ENCODE results near the gene MYO3B.

Gene MYO3B

DNA sequence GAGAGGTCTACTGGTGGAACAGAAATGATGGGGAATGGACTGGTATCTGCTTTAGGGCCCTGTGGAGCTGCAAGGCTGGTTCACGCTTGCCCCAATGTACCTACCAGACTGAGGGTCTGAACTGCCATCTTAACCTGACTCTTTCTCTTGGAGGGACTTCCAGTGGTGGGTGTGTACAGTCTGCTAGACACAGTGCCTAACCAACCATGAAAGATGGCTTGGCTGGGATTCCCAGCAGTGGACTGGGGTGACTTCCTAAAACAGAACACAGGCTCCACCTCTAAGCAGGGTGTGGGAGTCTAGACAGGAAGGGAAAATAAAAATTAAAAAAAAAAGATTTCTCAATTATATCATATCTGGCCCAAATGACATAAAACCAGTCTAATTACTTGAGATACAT lies 25.5 kb upstream of the MYO3B start:
- DNase-seq (ENCODE audit: low spot score) = no peak
- H3K4me3 ChIP-seq = no peak overlapping the region
- TF ChIP-seq, protein P1, sequence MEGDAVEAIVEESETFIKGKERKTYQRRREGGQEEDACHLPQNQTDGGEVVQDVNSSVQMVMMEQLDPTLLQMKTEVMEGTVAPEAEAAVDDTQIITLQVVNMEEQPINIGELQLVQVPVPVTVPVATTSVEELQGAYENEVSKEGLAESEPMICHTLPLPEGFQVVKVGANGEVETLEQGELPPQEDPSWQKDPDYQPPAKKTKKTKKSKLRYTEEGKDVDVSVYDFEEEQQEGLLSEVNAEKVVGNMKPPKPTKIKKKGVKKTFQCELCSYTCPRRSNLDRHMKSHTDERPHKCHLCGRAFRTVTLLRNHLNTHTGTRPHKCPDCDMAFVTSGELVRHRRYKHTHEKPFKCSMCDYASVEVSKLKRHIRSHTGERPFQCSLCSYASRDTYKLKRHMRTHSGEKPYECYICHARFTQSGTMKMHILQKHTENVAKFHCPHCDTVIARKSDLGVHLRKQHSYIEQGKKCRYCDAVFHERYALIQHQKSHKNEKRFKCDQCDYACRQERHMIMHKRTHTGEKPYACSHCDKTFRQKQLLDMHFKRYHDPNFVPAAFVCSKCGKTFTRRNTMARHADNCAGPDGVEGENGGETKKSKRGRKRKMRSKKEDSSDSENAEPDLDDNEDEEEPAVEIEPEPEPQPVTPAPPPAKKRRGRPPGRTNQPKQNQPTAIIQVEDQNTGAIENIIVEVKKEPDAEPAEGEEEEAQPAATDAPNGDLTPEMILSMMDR (IDR thresholded peaks at IDR 0.05) = no peak

DNA sequence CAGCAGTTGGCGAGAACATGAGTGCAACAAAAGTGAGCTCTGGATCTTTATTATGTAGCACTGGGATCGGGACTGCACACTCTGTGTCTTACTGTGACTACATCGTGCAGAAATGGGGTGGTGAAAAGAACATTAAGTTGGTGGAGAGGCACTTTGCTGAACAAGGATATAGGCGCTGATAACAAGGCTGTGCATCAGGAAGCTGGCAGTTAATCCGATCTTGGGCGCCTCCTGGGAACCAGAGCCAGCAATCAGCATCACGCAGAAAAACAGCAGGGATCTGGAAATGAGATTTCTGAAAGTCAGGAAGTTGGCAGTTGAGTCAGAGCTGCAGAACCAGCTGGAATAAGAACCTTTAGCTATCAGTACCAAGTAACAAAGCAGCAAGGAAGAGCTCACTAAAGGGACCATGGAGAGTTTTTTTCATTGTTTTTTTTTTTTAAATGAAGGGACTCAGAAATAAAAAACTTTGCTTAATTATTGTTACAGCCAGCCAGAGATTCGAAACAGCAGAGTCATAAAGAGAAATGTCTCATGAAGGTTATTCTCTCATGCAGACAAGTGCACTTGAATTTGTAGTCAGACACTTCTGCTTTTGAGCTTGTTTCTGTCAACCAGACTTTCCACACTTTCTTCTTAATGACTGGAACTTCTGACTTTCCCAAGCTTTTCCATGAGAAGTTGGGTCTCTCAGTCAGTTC lies 22.8 kb upstream of the MYO3B start:
- no peak overlapping the region for H3K27ac ChIP-seq
- DNase-seq (ENCODE audit: low spot score) = no peak
- TF ChIP-seq, protein P1 (IDR thresholded peaks at IDR 0.05) = no peak
- no peak overlapping the region for H3K4me3 ChIP-seq

More for the DNA sequence above, 25.5 kb upstream of the MYO3B start:
- H3K27ac ChIP-seq = no peak overlapping the region

DNA sequence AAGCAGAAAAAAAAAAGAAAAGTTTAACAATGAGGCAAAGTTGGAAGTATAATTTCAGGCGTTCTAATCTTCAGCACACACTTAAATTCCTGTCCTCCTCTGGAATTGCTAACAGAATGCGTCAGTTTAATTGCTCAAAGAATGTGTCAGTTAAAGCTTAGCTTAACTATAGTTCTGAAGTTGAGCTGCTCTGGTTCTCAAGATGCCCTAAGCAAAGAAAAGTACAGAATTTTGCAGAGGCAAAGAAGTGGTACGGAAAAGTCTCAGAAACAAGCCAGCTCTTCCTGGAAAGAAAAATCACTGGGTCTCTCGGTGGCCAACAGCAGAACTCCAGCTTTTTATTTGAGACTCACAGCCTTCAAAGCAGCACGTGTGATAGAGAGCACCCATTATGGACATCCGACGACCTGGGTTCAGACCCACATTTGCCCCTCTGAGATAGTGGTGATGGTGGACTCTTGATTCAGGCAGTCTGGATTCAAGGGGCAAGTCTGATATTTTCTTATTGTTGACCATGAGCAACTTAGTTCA lies 22.2 kb upstream of the MYO3B start:
- TF ChIP-seq, protein P1 (IDR thresholded peaks at IDR 0.05) = no peak
- Histone ChIP-seq H3K4me3 (no peak overlapping the region), H3K27ac (no peak overlapping the region)
- DNase-seq (ENCODE audit: low spot score) = no peak

DNA sequence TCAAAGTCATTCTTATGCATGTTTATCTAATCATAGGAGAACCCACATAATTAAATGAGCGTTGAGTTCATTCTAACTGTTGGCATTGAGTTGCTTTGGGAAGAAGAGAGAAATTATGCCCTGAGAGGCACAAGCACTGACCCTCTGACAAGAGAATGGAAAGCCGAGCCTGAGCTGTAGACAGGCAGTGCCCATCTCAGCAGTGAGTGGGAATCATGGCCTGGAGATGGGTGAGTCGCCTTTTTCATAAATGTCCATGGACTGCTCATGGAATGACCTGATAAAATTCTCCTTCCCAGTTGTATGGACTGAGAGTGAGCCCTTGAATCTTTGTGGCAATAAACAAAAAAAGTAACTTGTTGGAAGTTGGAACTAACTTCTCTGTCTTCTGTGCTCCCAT lies 21.4 kb upstream of the MYO3B start:
- no peak for DNase-seq (ENCODE audit: low spot score)
- H3K27ac ChIP-seq = no peak overlapping the region
- TF ChIP-seq, protein P1 (IDR thresholded peaks at IDR 0.05) = no peak

DNA sequence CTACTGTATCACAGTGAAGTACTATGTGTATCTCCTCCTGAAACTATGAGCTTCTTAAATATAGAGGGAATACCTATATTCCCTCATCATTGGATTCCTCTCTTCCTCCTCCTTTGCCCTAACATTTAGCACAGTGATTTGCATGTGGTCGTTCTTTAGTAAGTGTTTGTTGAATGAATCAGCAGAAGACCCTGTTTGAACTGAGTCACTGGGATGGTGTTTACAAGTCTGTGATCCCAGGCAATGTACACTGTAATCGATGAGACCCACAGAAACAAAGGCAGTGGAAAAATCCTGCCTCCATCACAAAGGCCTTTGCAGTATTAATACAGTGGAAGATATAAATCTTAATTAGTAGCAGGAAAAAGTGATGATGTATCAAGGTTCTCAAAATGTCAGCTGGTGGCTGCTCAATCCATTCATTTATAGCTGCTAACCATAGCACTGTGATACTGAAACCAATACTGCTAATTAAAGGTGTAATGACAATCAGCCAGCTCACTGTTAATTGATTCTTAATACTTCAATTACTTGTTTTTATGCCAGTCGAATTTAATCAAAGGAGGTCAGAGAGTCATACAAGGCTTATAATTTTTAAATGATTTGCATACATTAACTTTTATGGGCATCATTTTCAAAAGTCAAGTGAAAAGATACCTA lies 20.8 kb upstream of the MYO3B start:
- no peak for DNase-seq (ENCODE audit: low spot score)
- H3K27ac ChIP-seq = no peak overlapping the region
- TF ChIP-seq, protein P1 (IDR thresholded peaks at IDR 0.05) = no peak
- H3K4me3 ChIP-seq = no peak overlapping the region

More for the DNA sequence above, 21.4 kb upstream of the MYO3B start:
- H3K4me3 ChIP-seq = no peak overlapping the region

DNA sequence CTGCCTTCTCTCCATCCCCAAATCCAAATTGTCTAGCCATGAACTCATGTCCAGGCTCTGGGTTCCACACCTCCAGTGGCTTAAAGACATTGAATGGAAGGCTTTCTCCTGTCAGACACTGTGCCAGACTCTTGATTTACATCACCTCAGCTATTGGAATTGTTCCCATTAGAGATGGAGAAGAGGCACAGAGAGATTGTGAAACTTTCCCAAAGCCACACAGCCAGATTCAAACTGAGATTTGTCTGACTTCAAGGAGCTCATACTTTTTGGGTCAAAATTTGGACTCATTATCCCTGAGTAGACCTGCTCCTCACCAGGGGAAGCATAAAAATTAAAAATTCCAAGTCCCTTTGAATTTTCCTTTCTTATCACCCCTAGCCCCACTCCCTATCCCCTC lies 18.9 kb upstream of the MYO3B start:
- no peak overlapping the region for H3K27ac ChIP-seq
- H3K4me3 ChIP-seq = no peak overlapping the region
- TF ChIP-seq, protein P1 (IDR thresholded peaks at IDR 0.05) = no peak
- no peak for DNase-seq (ENCODE audit: low spot score)

All from coronary artery (tissue), 2 donors.